SK-N-SH treated with all-trans-retinoic acid at 6 μM for 48 hours (cell line): ENCODE results near the gene BCKDHB.

Source experiments
- ATAC-seq: fragments of 200-7000 bp; cut with Tn5 transposase; 3 replicates; pipeline ENCODE4 v1.9.1; 2020; ENCODE audit warnings: mild to moderate bottlenecking, moderate library complexity
- ARNTL ChIP-seq: fragments of 450-650 bp; formaldehyde crosslinking; IDR thresholded peaks from 2 replicates; pipeline ENCODE4 v1.5.0; 2020; ENCODE audit warnings: low read depth, mild to moderate bottlenecking, moderate library complexity, borderline replicate concordance
- BACH2 ChIP-seq: fragments of 250-450 bp; sonication (Bioruptor Pico); IDR thresholded peaks from 2 replicates; pipeline ENCODE4 v1.9.0; 2021; ENCODE audit warnings: mild to moderate bottlenecking, borderline replicate concordance
- CSDC2 ChIP-seq: fragments of 250-450 bp; sonication (Bioruptor Pico); IDR thresholded peaks from 2 replicates; pipeline ENCODE4 v1.5.0; 2020; ENCODE audit warnings: mild to moderate bottlenecking, moderate library complexity
- GLIS3 ChIP-seq: fragments of 250-450 bp; sonication (Bioruptor Pico); IDR thresholded peaks from 2 replicates; pipeline ENCODE4 v1.5.0; 2020; ENCODE audit warnings: mild to moderate bottlenecking, moderate library complexity
- ISL1 ChIP-seq: fragments of 250-450 bp; sonication (Bioruptor Pico); IDR thresholded peaks from 2 replicates; pipeline ENCODE4 v2.1.2; 2022; ENCODE audit warnings: mild to moderate bottlenecking, moderate library complexity
- OSR1 ChIP-seq: fragments of 250-450 bp; sonication (Bioruptor Pico); IDR thresholded peaks from 2 replicates; pipeline ENCODE4 v1.8.0; 2022; ENCODE audit warnings: moderate library complexity, mild to moderate bottlenecking, inconsistent platforms
- PPARA ChIP-seq: fragments of 250-450 bp; sonication (Bioruptor Pico); IDR thresholded peaks from 2 replicates; pipeline ENCODE4 v1.5.0; 2020; ENCODE audit warnings: mild to moderate bottlenecking, borderline replicate concordance
- RARB ChIP-seq: fragments of 250-450 bp; sonication (Bioruptor Pico); IDR thresholded peaks from 2 replicates; pipeline ENCODE4 v1.8.0; 2021; ENCODE audit warnings: mild to moderate bottlenecking, moderate library complexity
- SNAI2 ChIP-seq: fragments of 250-450 bp; sonication (Bioruptor Pico); IDR thresholded peaks from 2 replicates; pipeline ENCODE4 v1.5.0; 2020; ENCODE audit warnings: mild to moderate bottlenecking, moderate library complexity
- TOX ChIP-seq: fragments of 250-450 bp; sonication (Bioruptor Pico); IDR thresholded peaks from 2 replicates; pipeline ENCODE4 v1.8.0; 2021; ENCODE audit warnings: mild to moderate bottlenecking, moderate library complexity, borderline replicate concordance
- ZC3H10 ChIP-seq: fragments of 250-450 bp; sonication (Bioruptor Pico); IDR thresholded peaks from 2 replicates; pipeline ENCODE4 v1.5.1; 2021; ENCODE audit warnings: mild to moderate bottlenecking, moderate library complexity
- ZFP3 ChIP-seq: fragments of 250-450 bp; sonication (Bioruptor Pico); IDR thresholded peaks from 2 replicates; pipeline ENCODE4 v1.5.0; 2020; ENCODE audit warnings: mild to moderate bottlenecking, moderate library complexity
- ZFP30 ChIP-seq: fragments of 450-650 bp; formaldehyde crosslinking; IDR thresholded peaks from 2 replicates; pipeline ENCODE4 v1.5.0; 2022; ENCODE audit warnings: mild to moderate bottlenecking, moderate library complexity
- ZNF565 ChIP-seq: fragments of 450-650 bp; formaldehyde crosslinking; conservative IDR thresholded peaks from 2 replicates; pipeline ENCODE4 v1.5.0; 2020; ENCODE audit warnings: low read depth, mild to moderate bottlenecking, moderate library complexity
- ZNF8 ChIP-seq: fragments of 450-650 bp; formaldehyde crosslinking; IDR thresholded peaks from 2 replicates; pipeline ENCODE4 v1.5.0; 2020; ENCODE audit warnings: mild to moderate bottlenecking, moderate library complexity
- TF ChIP-seq, protein P1 (sequence below): fragments of 250-450 bp; sonication (Bioruptor Pico); IDR thresholded peaks from 2 replicates; pipeline ENCODE4 v1.5.1; 2021; ENCODE audit warnings: mild to moderate bottlenecking, moderate library complexity
- TF ChIP-seq, protein P2 (sequence below): fragments of 250-450 bp; sonication (Bioruptor Pico); IDR thresholded peaks from 2 replicates; pipeline ENCODE4 v1.8.0; 2021; ENCODE audit warnings: low read depth, mild to moderate bottlenecking, moderate library complexity, borderline replicate concordance
- TF ChIP-seq, protein P3 (sequence below): fragments of 250-450 bp; sonication (Bioruptor Pico); IDR thresholded peaks from 2 replicates; pipeline ENCODE4 v1.8.0; 2020; ENCODE audit warnings: mild to moderate bottlenecking, moderate library complexity, borderline replicate concordance
- TF ChIP-seq, protein P4 (sequence below): fragments of 250-450 bp; sonication (Bioruptor Pico); IDR thresholded peaks from 2 replicates; pipeline ENCODE4 v1.5.0; 2020; ENCODE audit warnings: mild to moderate bottlenecking, moderate library complexity
- TF ChIP-seq, protein P5 (sequence below): fragments of 250-450 bp; sonication (Bioruptor Pico); IDR thresholded peaks from 2 replicates; pipeline ENCODE4 v1.5.1; 2020; ENCODE audit warnings: low read depth, mild to moderate bottlenecking, moderate library complexity

BCKDHB gene

DNA sequence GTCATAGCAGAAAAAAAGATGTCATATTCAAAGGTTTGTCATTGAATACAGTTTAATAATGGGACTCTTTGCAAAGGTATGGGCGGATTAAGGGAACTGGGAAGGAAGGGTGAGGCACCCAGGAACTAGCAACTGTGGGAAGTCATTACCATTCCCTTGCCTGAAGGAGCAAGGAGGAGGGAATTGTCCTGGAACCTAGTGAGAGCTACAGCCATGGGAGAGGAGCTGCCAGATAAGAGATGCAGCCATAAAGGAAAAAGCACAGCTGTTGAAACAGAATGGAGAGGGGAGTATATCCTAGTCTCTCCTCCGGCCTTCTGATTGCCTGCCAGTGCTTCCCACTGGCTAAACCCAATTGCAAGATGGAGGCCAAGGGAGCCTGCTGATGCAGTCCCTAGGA is 250.6 kb downstream of the BCKDHB start:
- no peak for ATAC-seq
- TF ChIP-seq SNAI2 (CRISPR knock-in tag), result no peak
- TF ChIP-seq, protein P1, sequence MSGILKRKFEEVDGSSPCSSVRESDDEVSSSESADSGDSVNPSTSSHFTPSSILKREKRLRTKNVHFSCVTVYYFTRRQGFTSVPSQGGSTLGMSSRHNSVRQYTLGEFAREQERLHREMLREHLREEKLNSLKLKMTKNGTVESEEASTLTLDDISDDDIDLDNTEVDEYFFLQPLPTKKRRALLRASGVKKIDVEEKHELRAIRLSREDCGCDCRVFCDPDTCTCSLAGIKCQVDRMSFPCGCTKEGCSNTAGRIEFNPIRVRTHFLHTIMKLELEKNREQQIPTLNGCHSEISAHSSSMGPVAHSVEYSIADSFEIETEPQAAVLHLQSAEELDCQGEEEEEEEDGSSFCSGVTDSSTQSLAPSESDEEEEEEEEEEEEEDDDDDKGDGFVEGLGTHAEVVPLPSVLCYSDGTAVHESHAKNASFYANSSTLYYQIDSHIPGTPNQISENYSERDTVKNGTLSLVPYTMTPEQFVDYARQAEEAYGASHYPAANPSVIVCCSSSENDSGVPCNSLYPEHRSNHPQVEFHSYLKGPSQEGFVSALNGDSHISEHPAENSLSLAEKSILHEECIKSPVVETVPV (CRISPR knock-in tag), result no peak
- no peak for TF ChIP-seq PPARA
- no peak for TF ChIP-seq ZFP3 (CRISPR knock-in tag)
- TF ChIP-seq, protein P2, sequence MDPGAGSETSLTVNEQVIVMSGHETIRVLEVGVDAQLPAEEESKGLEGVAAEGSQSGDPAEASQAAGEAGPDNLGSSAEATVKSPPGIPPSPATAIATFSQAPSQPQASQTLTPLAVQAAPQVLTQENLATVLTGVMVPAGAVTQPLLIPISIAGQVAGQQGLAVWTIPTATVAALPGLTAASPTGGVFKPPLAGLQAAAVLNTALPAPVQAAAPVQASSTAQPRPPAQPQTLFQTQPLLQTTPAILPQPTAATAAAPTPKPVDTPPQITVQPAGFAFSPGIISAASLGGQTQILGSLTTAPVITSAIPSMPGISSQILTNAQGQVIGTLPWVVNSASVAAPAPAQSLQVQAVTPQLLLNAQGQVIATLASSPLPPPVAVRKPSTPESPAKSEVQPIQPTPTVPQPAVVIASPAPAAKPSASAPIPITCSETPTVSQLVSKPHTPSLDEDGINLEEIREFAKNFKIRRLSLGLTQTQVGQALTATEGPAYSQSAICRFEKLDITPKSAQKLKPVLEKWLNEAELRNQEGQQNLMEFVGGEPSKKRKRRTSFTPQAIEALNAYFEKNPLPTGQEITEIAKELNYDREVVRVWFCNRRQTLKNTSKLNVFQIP (CRISPR knock-in tag), result no peak
- no peak for TF ChIP-seq ZNF565 (CRISPR knock-in tag)
- TF ChIP-seq CSDC2 (CRISPR knock-in tag), result no peak
- no peak for TF ChIP-seq OSR1 (CRISPR knock-in tag)
- TF ChIP-seq ZFP30, result no peak
- TF ChIP-seq, all 23 proteins: peak for 0

DNA sequence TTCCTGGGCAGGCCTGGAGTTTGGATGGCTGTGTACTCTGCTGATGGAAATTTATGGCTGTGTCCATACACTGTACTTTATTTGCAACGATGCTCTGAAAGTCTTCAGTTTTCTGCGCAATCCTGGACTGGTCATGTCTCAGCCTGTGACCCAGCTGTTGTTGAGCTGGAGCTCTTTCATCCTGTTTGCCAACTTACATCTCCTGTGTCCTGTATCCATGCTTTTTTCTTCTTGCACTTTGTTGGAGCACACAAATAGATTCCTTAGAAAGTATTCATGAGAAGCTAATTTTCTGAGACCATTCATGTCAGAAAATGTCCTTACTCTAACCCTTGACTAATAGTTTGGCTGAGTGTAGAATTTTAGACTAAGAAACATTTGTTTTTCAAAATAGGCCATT is 251.2 kb downstream of the BCKDHB start:
- ATAC-seq, result no peak
- TF ChIP-seq ZNF8 (CRISPR knock-in tag) (no peak), ISL1 (CRISPR knock-in tag) (no peak), TOX (no peak), ZFP30 (no peak), GLIS3 (CRISPR knock-in tag) (no peak), ARNTL (CRISPR knock-in tag) (no peak), ZC3H10 (CRISPR knock-in tag) (no peak), PPARA (no peak), CSDC2 (CRISPR knock-in tag) (no peak), RARB (CRISPR knock-in tag) (no peak), ZNF565 (CRISPR knock-in tag) (no peak), BACH2 (no peak)
- TF ChIP-seq, protein P3, sequence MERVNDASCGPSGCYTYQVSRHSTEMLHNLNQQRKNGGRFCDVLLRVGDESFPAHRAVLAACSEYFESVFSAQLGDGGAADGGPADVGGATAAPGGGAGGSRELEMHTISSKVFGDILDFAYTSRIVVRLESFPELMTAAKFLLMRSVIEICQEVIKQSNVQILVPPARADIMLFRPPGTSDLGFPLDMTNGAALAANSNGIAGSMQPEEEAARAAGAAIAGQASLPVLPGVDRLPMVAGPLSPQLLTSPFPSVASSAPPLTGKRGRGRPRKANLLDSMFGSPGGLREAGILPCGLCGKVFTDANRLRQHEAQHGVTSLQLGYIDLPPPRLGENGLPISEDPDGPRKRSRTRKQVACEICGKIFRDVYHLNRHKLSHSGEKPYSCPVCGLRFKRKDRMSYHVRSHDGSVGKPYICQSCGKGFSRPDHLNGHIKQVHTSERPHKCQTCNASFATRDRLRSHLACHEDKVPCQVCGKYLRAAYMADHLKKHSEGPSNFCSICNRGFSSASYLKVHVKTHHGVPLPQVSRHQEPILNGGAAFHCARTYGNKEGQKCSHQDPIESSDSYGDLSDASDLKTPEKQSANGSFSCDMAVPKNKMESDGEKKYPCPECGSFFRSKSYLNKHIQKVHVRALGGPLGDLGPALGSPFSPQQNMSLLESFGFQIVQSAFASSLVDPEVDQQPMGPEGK, result no peak
- TF ChIP-seq, protein P4, sequence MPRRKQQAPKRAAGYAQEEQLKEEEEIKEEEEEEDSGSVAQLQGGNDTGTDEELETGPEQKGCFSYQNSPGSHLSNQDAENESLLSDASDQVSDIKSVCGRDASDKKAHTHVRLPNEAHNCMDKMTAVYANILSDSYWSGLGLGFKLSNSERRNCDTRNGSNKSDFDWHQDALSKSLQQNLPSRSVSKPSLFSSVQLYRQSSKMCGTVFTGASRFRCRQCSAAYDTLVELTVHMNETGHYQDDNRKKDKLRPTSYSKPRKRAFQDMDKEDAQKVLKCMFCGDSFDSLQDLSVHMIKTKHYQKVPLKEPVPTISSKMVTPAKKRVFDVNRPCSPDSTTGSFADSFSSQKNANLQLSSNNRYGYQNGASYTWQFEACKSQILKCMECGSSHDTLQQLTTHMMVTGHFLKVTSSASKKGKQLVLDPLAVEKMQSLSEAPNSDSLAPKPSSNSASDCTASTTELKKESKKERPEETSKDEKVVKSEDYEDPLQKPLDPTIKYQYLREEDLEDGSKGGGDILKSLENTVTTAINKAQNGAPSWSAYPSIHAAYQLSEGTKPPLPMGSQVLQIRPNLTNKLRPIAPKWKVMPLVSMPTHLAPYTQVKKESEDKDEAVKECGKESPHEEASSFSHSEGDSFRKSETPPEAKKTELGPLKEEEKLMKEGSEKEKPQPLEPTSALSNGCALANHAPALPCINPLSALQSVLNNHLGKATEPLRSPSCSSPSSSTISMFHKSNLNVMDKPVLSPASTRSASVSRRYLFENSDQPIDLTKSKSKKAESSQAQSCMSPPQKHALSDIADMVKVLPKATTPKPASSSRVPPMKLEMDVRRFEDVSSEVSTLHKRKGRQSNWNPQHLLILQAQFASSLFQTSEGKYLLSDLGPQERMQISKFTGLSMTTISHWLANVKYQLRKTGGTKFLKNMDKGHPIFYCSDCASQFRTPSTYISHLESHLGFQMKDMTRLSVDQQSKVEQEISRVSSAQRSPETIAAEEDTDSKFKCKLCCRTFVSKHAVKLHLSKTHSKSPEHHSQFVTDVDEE (CRISPR knock-in tag), result no peak
- TF ChIP-seq, protein P2 (CRISPR knock-in tag), result no peak
- TF ChIP-seq, protein P5, sequence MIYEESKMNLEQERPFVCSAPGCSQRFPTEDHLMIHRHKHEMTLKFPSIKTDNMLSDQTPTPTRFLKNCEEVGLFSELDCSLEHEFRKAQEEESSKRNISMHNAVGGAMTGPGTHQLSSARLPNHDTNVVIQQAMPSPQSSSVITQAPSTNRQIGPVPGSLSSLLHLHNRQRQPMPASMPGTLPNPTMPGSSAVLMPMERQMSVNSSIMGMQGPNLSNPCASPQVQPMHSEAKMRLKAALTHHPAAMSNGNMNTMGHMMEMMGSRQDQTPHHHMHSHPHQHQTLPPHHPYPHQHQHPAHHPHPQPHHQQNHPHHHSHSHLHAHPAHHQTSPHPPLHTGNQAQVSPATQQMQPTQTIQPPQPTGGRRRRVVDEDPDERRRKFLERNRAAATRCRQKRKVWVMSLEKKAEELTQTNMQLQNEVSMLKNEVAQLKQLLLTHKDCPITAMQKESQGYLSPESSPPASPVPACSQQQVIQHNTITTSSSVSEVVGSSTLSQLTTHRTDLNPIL, result no peak

DNA sequence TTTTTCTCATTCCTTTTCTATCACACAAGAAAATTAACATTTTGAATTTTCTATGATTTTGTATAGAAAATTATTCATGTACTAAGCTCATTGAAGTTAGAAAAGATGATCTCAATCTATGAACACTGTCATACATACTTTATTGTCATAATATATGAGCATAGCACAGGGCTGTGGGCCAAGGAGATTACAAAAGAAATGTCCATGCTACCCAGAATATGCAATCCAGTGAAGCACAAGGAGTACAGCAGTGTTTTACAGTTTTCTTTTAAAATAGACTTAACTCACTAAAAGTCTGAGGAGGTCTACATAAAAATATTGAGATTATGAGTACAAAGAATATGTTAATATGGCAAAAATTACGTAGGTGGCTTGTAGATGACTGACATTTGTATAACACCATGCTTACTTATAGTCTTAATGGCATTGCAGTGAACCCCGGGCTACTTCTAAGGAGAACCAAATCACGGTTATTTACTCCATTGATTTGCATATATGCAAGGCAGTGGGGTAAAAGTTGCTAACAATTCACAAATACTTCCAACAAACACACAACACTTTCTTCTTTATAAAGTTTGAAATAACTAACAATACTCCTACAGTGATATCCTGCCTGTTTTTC is 257.1 kb downstream of the BCKDHB start:
- TF ChIP-seq ZNF565 (CRISPR knock-in tag) (no peak), TOX (no peak)
- ATAC-seq, result no peak
